Adrenal gland (tissue), 5 donors: ENCODE data around the gene HMCES.

Experiments used
- POLR2A ChIP-seq, 2 donors: fragments of 450-650 bp; IDR thresholded peaks; one replicate each; pipeline ENCODE4 v1.6.1; 2017; ENCODE audit warnings: antibody characterized with exemption in 2 of 2, mild to moderate bottlenecking in 2 of 2, moderate library complexity in 1 of 2
- TF ChIP-seq, protein P1 (sequence below), 6 experiments: fragments of 450-650 bp in 4 of 6; fragments of 200-600 bp in 2 of 6; sonication (generic) in 1 of 6; IDR thresholded peaks; 1 replicate in 5 of 6; 2 replicates in 1 of 6; pipeline versions ENCODE4 v1.5.1 to v1.8.0; 2016 to 2021; ENCODE audit warnings: antibody characterized with exemption in 6 of 6, mild to moderate bottlenecking in 2 of 6, moderate library complexity in 1 of 6
- donor health status: DM: no; HTN: no; CAD: no.

DNA sequence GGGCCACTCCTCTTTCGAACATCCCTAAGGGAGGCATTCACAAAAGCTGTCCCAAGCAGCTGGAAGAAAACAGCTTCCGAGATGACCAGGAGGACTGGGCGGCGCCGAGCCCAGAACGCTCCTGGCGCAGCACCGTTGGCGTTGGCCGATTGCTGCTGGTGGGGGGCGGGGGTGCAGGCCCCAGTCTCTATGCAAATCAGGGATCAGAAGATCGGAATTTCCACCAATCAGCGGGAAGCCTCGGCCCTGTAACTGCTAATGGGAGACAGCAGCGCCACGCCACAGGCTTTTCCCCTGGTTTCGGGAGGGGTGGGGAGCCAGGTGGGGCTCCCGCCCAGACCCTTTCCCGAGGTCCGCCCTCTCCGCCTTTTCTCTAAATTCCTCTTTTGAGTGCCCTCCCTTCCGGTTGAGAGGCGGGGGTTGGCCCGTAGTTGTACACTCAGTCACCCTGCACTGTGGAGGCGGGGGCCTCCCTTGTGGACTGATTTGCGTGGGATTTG is 27.0 kb downstream of the HMCES start:
- TF ChIP-seq, protein P1, sequence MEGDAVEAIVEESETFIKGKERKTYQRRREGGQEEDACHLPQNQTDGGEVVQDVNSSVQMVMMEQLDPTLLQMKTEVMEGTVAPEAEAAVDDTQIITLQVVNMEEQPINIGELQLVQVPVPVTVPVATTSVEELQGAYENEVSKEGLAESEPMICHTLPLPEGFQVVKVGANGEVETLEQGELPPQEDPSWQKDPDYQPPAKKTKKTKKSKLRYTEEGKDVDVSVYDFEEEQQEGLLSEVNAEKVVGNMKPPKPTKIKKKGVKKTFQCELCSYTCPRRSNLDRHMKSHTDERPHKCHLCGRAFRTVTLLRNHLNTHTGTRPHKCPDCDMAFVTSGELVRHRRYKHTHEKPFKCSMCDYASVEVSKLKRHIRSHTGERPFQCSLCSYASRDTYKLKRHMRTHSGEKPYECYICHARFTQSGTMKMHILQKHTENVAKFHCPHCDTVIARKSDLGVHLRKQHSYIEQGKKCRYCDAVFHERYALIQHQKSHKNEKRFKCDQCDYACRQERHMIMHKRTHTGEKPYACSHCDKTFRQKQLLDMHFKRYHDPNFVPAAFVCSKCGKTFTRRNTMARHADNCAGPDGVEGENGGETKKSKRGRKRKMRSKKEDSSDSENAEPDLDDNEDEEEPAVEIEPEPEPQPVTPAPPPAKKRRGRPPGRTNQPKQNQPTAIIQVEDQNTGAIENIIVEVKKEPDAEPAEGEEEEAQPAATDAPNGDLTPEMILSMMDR (IDR thresholded peaks at IDR 0.05), result peak in 1 of 6 experiments; percentile 6
- TF ChIP-seq POLR2A (IDR thresholded peaks at IDR 0.05), result peak in 1 of 2 donors; percentile 71
